SK-N-MC (cell line): Measurements from ENCODE around the gene TMPRSS4.

ENCODE experiments used
- DNase-seq: peaks from one replicate; pipeline ENCODE4 v3.0.0-alpha.2; 2011; ENCODE audit warnings: low read depth, low spot score
- H3K27ac ChIP-seq: fragments of 200-600 bp; sonication (generic); 2 replicates; pipeline ENCODE4 v1.5.1; 2016; ENCODE audit warnings: mixed run types
- H3K36me3 ChIP-seq: fragments of 200-600 bp; sonication (generic); 2 replicates; pipeline ENCODE4 v1.6.1; 2017; ENCODE audit warnings: antibody characterized with exemption, low read length, mixed read lengths; ENCODE audit not compliant: insufficient read depth
- H3K4me3 ChIP-seq: fragments of 200-600 bp; sonication (generic); 2 replicates; pipeline ENCODE4 v1.5.1; 2016
- H3K9ac ChIP-seq: fragments of 200-600 bp; sonication (generic); 2 replicates; pipeline ENCODE4 v1.8.0; 2017; ENCODE audit warnings: mixed run types, mixed read lengths; ENCODE audit not compliant: insufficient read length
- H3K9me3 ChIP-seq: fragments of 200-600 bp; sonication (generic); 2 replicates; pipeline ENCODE4 v1.6.1; 2017; ENCODE audit warnings: low read depth, mild to moderate bottlenecking, antibody characterized with exemption, low read length, moderate library complexity, mixed read lengths
- EZH2 ChIP-seq: fragments of 200-600 bp; sonication (generic); IDR thresholded peaks from one replicate; pipeline ENCODE4 v1.6.1; 2017; ENCODE audit warnings: antibody characterized with exemption
- FOXP2 ChIP-seq: optimal IDR thresholded peaks from 2 replicates; pipeline ENCODE3; 2011; ENCODE audit warnings: mild to moderate bottlenecking, moderate library complexity; ENCODE audit not compliant: insufficient read depth; ENCODE audit errors: extremely low read length, control extremely low read depth
- POLR2AphosphoS5 ChIP-seq: IDR thresholded peaks from 2 replicates; pipeline ENCODE4 v1.6.1; 2012; ENCODE audit warnings: mild to moderate bottlenecking, low read depth, low read length, borderline replicate concordance

Gene TMPRSS4

GRCh38 chr11:118142809-118143208, 65.9 kb downstream of the TMPRSS4 start:
- no peak overlapping the region for H3K27ac ChIP-seq
- TF ChIP-seq EZH2 = no peak
- no peak for TF ChIP-seq POLR2AphosphoS5
- no peak for TF ChIP-seq FOXP2
- no peaks in the 10 kb centered on the region for H3K9me3 ChIP-seq
- no peaks in the 10 kb centered on the region for H3K36me3 ChIP-seq
- no peak overlapping the region for H3K4me3 ChIP-seq
- H3K9ac ChIP-seq = no peak overlapping the region
- no peak for DNase-seq

GRCh38 chr11:118143661-118144185, 66.8 kb downstream of the TMPRSS4 start:
- Histone ChIP-seq H3K9ac (no peak overlapping the region), H3K27ac (no peak overlapping the region), H3K36me3 (no peaks in the 10 kb centered on the region), H3K4me3 (no peak overlapping the region), H3K9me3 (no peaks in the 10 kb centered on the region)
- no peak for DNase-seq
- TF ChIP-seq EZH2 (no peak), FOXP2 (no peak), POLR2AphosphoS5 (no peak)

- DNase-seq = no peak
- H3K9ac ChIP-seq = no peak overlapping the region
- no peak overlapping the region for H3K27ac ChIP-seq
- no peak for TF ChIP-seq POLR2AphosphoS5
- no peak for TF ChIP-seq FOXP2
- TF ChIP-seq EZH2 = no peak
- no peak overlapping the region for H3K4me3 ChIP-seq
- H3K9me3 ChIP-seq = no peaks in the 10 kb centered on the region
- H3K36me3 ChIP-seq = no peaks in the 10 kb centered on the region
Measured at GRCh38 chr11:118144301-118145268, 67.7 kb downstream of the TMPRSS4 start.

GRCh38 chr11:118145285-118146227, 68.7 kb downstream of the TMPRSS4 start:
- DNase-seq = no peak
- Histone ChIP-seq H3K9me3 (no peaks in the 10 kb centered on the region), H3K4me3 (peak overlapping the region; percentile 71), H3K36me3 (no peaks in the 10 kb centered on the region), H3K9ac (no peak overlapping the region), H3K27ac (no peak overlapping the region)
- TF ChIP-seq POLR2AphosphoS5 = no peak
- TF ChIP-seq FOXP2 = no peak
- no peak for TF ChIP-seq EZH2

GRCh38 chr11:118146554-118146953, 69.7 kb downstream of the TMPRSS4 start:
- no peak for DNase-seq
- no peaks in the 10 kb centered on the region for H3K9me3 ChIP-seq
- no peak for TF ChIP-seq FOXP2
- TF ChIP-seq POLR2AphosphoS5 = no peak
- no peak for TF ChIP-seq EZH2
- H3K4me3 ChIP-seq = no peak overlapping the region
- H3K9ac ChIP-seq = no peak overlapping the region
- no peaks in the 10 kb centered on the region for H3K36me3 ChIP-seq
- no peak overlapping the region for H3K27ac ChIP-seq

GRCh38 chr11:118147502-118147901, 70.6 kb downstream of the TMPRSS4 start:
- no peaks in the 10 kb centered on the region for H3K9me3 ChIP-seq
- no peak overlapping the region for H3K9ac ChIP-seq
- no peak for DNase-seq
- H3K36me3 ChIP-seq = no peaks in the 10 kb centered on the region
- no peak overlapping the region for H3K4me3 ChIP-seq
- no peak overlapping the region for H3K27ac ChIP-seq
- no peak for TF ChIP-seq POLR2AphosphoS5
- TF ChIP-seq EZH2 = no peak
- TF ChIP-seq FOXP2 = no peak

- no peak for DNase-seq
- TF ChIP-seq EZH2 (no peak), FOXP2 (no peak), POLR2AphosphoS5 (no peak)
- no peak overlapping the region for H3K27ac ChIP-seq
- H3K9me3 ChIP-seq = no peaks in the 10 kb centered on the region
- H3K9ac ChIP-seq = no peak overlapping the region
- no peaks in the 10 kb centered on the region for H3K36me3 ChIP-seq
- H3K4me3 ChIP-seq = no peak overlapping the region
Measured at GRCh38 chr11:118148240-118148639, 71.4 kb downstream of the TMPRSS4 start.

- H3K9ac ChIP-seq = no peak overlapping the region
- H3K36me3 ChIP-seq = no peaks in the 10 kb centered on the region
- no peak for TF ChIP-seq POLR2AphosphoS5
- TF ChIP-seq FOXP2 = no peak
- TF ChIP-seq EZH2 = no peak
- no peak overlapping the region for H3K27ac ChIP-seq
- H3K9me3 ChIP-seq = no peaks in the 10 kb centered on the region
- no peak overlapping the region for H3K4me3 ChIP-seq
- no peak for DNase-seq
Measured at GRCh38 chr11:118148856-118149255, 72.0 kb downstream of the TMPRSS4 start.
